K562 (cell line): ENCODE results near the gene ZNF799.
"Not testable (repeated sequence)": the region's sequence is repeated elsewhere in the genome, so short reads cannot be mapped to it uniquely, and the experiment has no call there.

Experiments used
- RCOR1 ChIP-seq, 2 experiments: IDR thresholded peaks; 2 replicates each; pipeline ENCODE4 v1.6.1; 2012; ENCODE audit warnings: low read depth in 2 of 2, low read length in 2 of 2, borderline replicate concordance in 1 of 2, improper control_type of control experiment in 1 of 2
- RUNX1 ChIP-seq: sonication (generic); IDR thresholded peaks from 2 replicates; pipeline ENCODE4 v1.6.1; 2016; ENCODE audit warnings: antibody characterized with exemption, low read depth
- ZFP36 ChIP-seq: fragments of 150-350 bp; IDR thresholded peaks from 2 replicates; pipeline ENCODE4 v1.6.1; 2018; ENCODE audit warnings: low read length, low read depth; ENCODE audit not compliant: partially characterized antibody
- ZNF316 ChIP-seq: fragments of 450-650 bp; IDR thresholded peaks from 2 replicates; pipeline ENCODE4 v1.6.1; 2016

DNA sequence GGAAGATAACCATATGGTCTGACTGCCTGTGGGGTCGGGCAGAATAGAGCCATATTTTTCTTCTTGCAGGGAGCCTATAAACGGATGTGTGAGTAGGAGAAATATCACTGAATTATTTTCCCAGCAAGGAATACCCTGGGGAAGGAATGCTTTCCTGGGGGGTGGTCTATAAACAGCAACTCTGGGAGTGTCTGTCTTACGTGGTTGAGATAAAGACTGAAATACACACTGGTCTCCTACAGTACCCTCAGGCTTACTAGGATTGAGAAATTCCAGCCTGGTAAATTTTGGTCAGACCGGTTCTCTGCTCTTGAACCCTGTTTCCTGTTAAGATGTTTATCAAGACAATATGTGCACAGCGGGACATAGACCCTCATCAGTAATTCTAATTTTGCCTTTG is 16.2 kb upstream of the ZNF799 start:
- not testable (repeated sequence) for TF ChIP-seq ZFP36; ZNF316; RUNX1; RCOR1 (IDR thresholded peaks at IDR 0.05; ENCODE audit: borderline replicate concordance in 1 of 2, low read depth in 2 of 2, low read length in 2 of 2)
